ENCODE data around the gene WDR37. TPM values are rescaled to one million over a fixed set of nuclear protein-coding genes. Genes with fewer than 3 reads are reported as not detected.
A peak's percentile ranks its signal among the peaks of the same experiment; 100 is the strongest.
"Not testable (repeated sequence)": the region's sequence is repeated elsewhere in the genome, so short reads cannot be mapped to it uniquely, and the experiment has no call there.

Gene WDR37
- total and polyA plus RNA-seq, 9 of the 15 experiments (the other 6 are each of a cell fraction or from before 2014, with no cell fraction given), result 2.3 to 11.6 (median 6.7) TPM

DNA sequence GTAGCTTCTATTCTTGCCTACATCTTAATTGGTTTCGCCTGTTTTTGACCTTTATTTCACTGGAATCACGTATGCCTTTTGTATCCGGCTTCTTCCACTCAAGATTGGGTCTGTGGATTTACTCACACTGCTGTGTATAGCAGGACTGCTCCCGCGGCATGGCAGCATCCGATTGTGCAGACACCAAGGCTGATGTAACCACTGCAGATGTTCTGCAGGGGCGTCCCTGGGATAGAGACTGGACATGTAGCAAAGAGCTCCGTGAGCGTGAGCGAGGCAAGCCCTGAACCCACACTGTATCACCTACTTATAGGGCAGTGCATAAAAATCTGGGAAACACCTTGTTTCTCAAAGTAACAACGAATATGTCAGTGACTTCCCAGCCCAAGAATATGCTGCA, 19.1 kb upstream of the WDR37 start:
- DNase-seq (ENCODE audit: extremely low read depth in 1 of 4, low spot score in 3 of 4) (no peak), ATAC-seq (peak; percentile 39), FAIRE-seq (no peak)
- intact Hi-C loops (cut with micrococcal nuclease), result no loop called here
- no peaks in the 10 kb centered on the region; the same call in 1 of the 2 replicates for H4K20me1 ChIP-seq (replicated peaks; ENCODE audit: control insufficient read depth, insufficient read depth, low read length)
- no peak overlapping the region for H3K4me2 ChIP-seq (ENCODE audit: insufficient read depth, low read length)
- H2AFZ ChIP-seq (ENCODE audit: low read depth, low read length), result no peak overlapping the region
- no peaks in the 10 kb centered on the region for H3K9me3 ChIP-seq (replicated peaks; ENCODE audit: control insufficient read depth, insufficient read depth, low read depth, low read length)
- no peaks in the 10 kb centered on the region for H3K27me3 ChIP-seq (ENCODE audit: control insufficient read depth in 2 of 2, insufficient read depth in 2 of 2, low read length in 2 of 2)
- no peaks in the 10 kb centered on the region for H3K79me2 ChIP-seq (ENCODE audit: control insufficient read depth, insufficient read depth, low read length)
- H3K9me1 ChIP-seq (ENCODE audit: control insufficient read depth, insufficient read depth, low read length), result no peaks in the 10 kb centered on the region
- H3K27ac ChIP-seq (ENCODE audit: extremely low read depth, low read depth, low read length), result no peak overlapping the region
- H3K4me1 ChIP-seq (replicated peaks in 1 of 2; ENCODE audit: control insufficient read depth in 2 of 2, insufficient read depth in 2 of 2, low read length in 2 of 2), result peaks cover 2 to 3% of the 10 kb centered on the region in 2 experiments; a peak in 2 of 5 replicates
- POLR2A ChIA-PET, result interaction anchor here (0.6 to 3.4 kb wide), 10 partner anchors 8 to 210 kb away, joined by 4 to 25 read pairs (median 7); partner anchors contain the start of genes IDI1, IDI2 and WDR37
- H3K36me3 ChIP-seq (ENCODE audit: control insufficient read depth, insufficient read depth, low read length), result peaks cover 38% of the 10 kb centered on the region
- no peak overlapping the region for H3K9ac ChIP-seq (ENCODE audit: insufficient read depth in 1 of 2, low read depth in 2 of 2, low read length in 2 of 2)
- WGBS (ENCODE audit: insufficient coverage, low coverage, missing lambda C conversion rate), result 81% methylated on average over 11 of the region's 11 CpGs
- CTCF ChIA-PET (ENCODE audit: low intra/inter-chr PET ratio), result no interaction called here
- BruUV-seq (replicated peaks), result no TSS peak
- TF ChIP-seq ZNF143 (CRISPR knock-in tag; IDR thresholded peaks at IDR 0.05) (no peak), HNRNPL (IDR thresholded peaks at IDR 0.05; ENCODE audit: low read depth, low read length) (no peak), ETS1 (conservative IDR thresholded peaks at IDR 0.05; ENCODE audit: control insufficient read depth, low read depth, low read length) (no peak), SMARCE1 (IDR thresholded peaks at IDR 0.05) (no peak)
- in situ Hi-C loops (cut with MboI), result no loop called here
- no peak overlapping the region for H3K4me3 ChIP-seq

GRCh38 chr10:1038769-1039168, 17.4 kb upstream of the WDR37 start:
- H3K79me2 ChIP-seq (ENCODE audit: control insufficient read depth, insufficient read depth, low read length); in situ Hi-C loops (cut with MboI); H3K9me3 ChIP-seq (replicated peaks; ENCODE audit: control insufficient read depth, insufficient read depth, low read depth, low read length); H3K4me2 ChIP-seq (ENCODE audit: insufficient read depth, low read length); H2AFZ ChIP-seq (ENCODE audit: low read depth, low read length); DNase-seq (ENCODE audit: extremely low read depth in 1 of 4, low spot score in 3 of 4); CTCF ChIA-PET (ENCODE audit: low intra/inter-chr PET ratio); H3K27me3 ChIP-seq (ENCODE audit: control insufficient read depth in 2 of 2, insufficient read depth in 2 of 2, low read length in 2 of 2); H3K4me1 ChIP-seq (replicated peaks in 1 of 2; ENCODE audit: control insufficient read depth in 2 of 2, insufficient read depth in 2 of 2, low read length in 2 of 2); H3K9ac ChIP-seq (ENCODE audit: insufficient read depth in 1 of 2, low read depth in 2 of 2, low read length in 2 of 2); H3K4me3 ChIP-seq; ATAC-seq; H4K20me1 ChIP-seq (replicated peaks; ENCODE audit: control insufficient read depth, insufficient read depth, low read length); intact Hi-C loops (cut with micrococcal nuclease); H3K9me1 ChIP-seq (ENCODE audit: control insufficient read depth, insufficient read depth, low read length); H3K27ac ChIP-seq (ENCODE audit: extremely low read depth, low read depth, low read length); FAIRE-seq; BruUV-seq (replicated peaks): not testable (repeated sequence)
- 88% methylated on average over 3 of the region's 20 CpGs for WGBS (ENCODE audit: insufficient coverage, low coverage, missing lambda C conversion rate)
- POLR2A ChIA-PET, result interaction anchor here (0.6 kb wide), 1 partner anchor 17 kb away, joined by 3 read pairs; the partner anchor contains the start of gene WDR37
- peaks cover 55% of the 10 kb centered on the region for H3K36me3 ChIP-seq (ENCODE audit: control insufficient read depth, insufficient read depth, low read length)
- TF ChIP-seq RBFOX2 (IDR thresholded peaks at IDR 0.05; ENCODE audit: low read depth, low read length) (peak; percentile 40), POLR2G (IDR thresholded peaks at IDR 0.05; ENCODE audit: low read depth, low read length) (peak; percentile 61), POLR2AphosphoS2 (IDR thresholded peaks at IDR 0.05; ENCODE audit: low read length) (peak; percentile 63; the same call in 1 of the 2 replicates)

All from K562 (cell line).